ENCODE measurements around the gene KCNJ5.

DNA sequence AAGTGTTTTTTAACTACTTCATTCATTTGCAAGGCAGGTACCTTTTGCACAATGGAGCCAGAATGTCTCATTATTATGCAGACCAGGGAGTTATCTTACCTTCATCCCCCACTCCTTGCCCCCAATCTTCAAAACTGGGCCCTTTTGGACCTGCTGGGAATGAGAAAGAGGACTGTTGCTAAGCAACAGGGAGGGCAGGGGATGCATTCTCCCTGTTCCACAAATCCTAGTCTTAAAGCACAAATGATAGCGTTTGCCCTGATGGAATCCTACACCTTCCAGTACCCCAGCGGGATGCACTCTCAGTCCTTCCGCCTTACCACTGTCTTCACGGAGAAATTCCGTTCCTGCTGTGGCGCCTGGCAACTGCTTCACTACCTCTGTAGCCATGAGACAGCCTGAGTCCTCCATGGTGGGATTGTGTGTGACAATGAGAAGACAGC is 20.0 kb upstream of the KCNJ5 start:
- TF ChIP-seq, protein P1, sequence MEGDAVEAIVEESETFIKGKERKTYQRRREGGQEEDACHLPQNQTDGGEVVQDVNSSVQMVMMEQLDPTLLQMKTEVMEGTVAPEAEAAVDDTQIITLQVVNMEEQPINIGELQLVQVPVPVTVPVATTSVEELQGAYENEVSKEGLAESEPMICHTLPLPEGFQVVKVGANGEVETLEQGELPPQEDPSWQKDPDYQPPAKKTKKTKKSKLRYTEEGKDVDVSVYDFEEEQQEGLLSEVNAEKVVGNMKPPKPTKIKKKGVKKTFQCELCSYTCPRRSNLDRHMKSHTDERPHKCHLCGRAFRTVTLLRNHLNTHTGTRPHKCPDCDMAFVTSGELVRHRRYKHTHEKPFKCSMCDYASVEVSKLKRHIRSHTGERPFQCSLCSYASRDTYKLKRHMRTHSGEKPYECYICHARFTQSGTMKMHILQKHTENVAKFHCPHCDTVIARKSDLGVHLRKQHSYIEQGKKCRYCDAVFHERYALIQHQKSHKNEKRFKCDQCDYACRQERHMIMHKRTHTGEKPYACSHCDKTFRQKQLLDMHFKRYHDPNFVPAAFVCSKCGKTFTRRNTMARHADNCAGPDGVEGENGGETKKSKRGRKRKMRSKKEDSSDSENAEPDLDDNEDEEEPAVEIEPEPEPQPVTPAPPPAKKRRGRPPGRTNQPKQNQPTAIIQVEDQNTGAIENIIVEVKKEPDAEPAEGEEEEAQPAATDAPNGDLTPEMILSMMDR (IDR thresholded peaks at IDR 0.05), result no peak
- no peak for TF ChIP-seq EZH2 (IDR thresholded peaks at IDR 0.05)
- TF ChIP-seq EZH2phosphoT487 (IDR thresholded peaks at IDR 0.05), result no peak
